PC-9 (cell line): ENCODE data around the gene MBOAT2. TPM values are rescaled to one million over a fixed set of nuclear protein-coding genes. Genes with fewer than 3 reads are reported as not detected.

Experiments used
- BruUV-seq: library from RNA; stranded (reverse); fragments of 400-500 nt; replicated peaks from 2 replicates; lab custom pipeline; 2021; lab: Mats Ljungman, UMichigan
- CTCF ChIA-PET: fragments of 300-600 bp; sonication (Branson Sonifier 250); formaldehyde crosslinking; loops from one replicate; lab custom pipeline; 2022; ENCODE audit warnings: antibody characterized with exemption; lab: Charles Lee
- POLR2A ChIA-PET: fragments of 300-600 bp; sonication (Branson Sonifier 250); formaldehyde crosslinking; loops from one replicate; lab custom pipeline; 2022; ENCODE audit warnings: antibody characterized with exemption; ENCODE audit not compliant: unreplicated experiment; lab: Charles Lee
- DNase-seq, 2 experiments: peaks; one replicate each; pipeline versions ENCODE4 v3.0.0 to v3.0.0-alpha.2; 2015 to 2022; ENCODE audit warnings: mixed read lengths in 1 of 2
- H2AFZ ChIP-seq: fragments of 200-600 bp; sonication (generic); 2 replicates; pipeline ENCODE4 v1.8.1; 2017; ENCODE audit warnings: antibody characterized with exemption
- H3F3A ChIP-seq: fragments of 200-600 bp; sonication (generic); 2 replicates; pipeline ENCODE4 v1.8.1; 2017; ENCODE audit warnings: antibody characterized with exemption, mild to moderate bottlenecking, low read depth; ENCODE audit not compliant: insufficient read depth
- H3K27ac ChIP-seq: fragments of 200-600 bp; sonication (generic); 2 replicates; pipeline ENCODE4 v1.6.1; 2016; ENCODE audit warnings: mixed run types
- H3K27me3 ChIP-seq: fragments of 200-600 bp; sonication (generic); 2 replicates; pipeline ENCODE4 v1.6.1; 2016; ENCODE audit warnings: low read depth, mixed run types; ENCODE audit not compliant: insufficient read depth
- H3K36me3 ChIP-seq: fragments of 200-600 bp; sonication (generic); 2 replicates; pipeline ENCODE4 v1.6.1; 2016; ENCODE audit warnings: low read depth, mixed run types
- H3K4me1 ChIP-seq: fragments of 200-600 bp; sonication (generic); replicated peaks from 2 replicates; pipeline ENCODE4 v1.6.1; 2016; ENCODE audit warnings: mixed run types; ENCODE audit not compliant: insufficient read depth
- H3K4me2 ChIP-seq: fragments of 200-600 bp; sonication (generic); 2 replicates; pipeline ENCODE4 v1.6.1; 2017; ENCODE audit warnings: mixed run types
- H3K4me3 ChIP-seq: fragments of 200-600 bp; sonication (generic); 2 replicates; pipeline ENCODE4 v1.6.1; 2016; ENCODE audit warnings: mixed run types
- H3K79me2 ChIP-seq: fragments of 200-600 bp; sonication (generic); 2 replicates; pipeline ENCODE4 v1.6.1; 2017; ENCODE audit warnings: low read depth, mixed run types
- H3K9me2 ChIP-seq: fragments of 200-600 bp; sonication (generic); 2 replicates; pipeline ENCODE4 v1.8.1; 2017; ENCODE audit warnings: mild to moderate bottlenecking; ENCODE audit not compliant: insufficient read depth
- H3K9me3 ChIP-seq: fragments of 200-600 bp; sonication (generic); 2 replicates; pipeline ENCODE4 v1.8.1; 2016; ENCODE audit warnings: low read depth; ENCODE audit not compliant: insufficient read depth
- H4K20me1 ChIP-seq: fragments of 200-600 bp; sonication (generic); 2 replicates; pipeline ENCODE4 v1.8.1; 2017; ENCODE audit not compliant: insufficient read depth
- CTCF ChIP-seq: fragments of 200-600 bp; sonication (generic); conservative IDR thresholded peaks from 2 replicates; pipeline ENCODE4 v1.6.1; 2017; ENCODE audit warnings: mixed run types, antibody characterized with exemption, mild to moderate bottlenecking, moderate library complexity
- EZH2 ChIP-seq: fragments of 200-600 bp; sonication (generic); IDR thresholded peaks from 2 replicates; pipeline ENCODE4 v1.8.0; 2017; ENCODE audit warnings: antibody characterized with exemption, low read depth
- intact Hi-C: fragments of 100-400 bp; cut with micrococcal nuclease; formaldehyde crosslinking; loops from one replicate; pipeline ENCODE4 v1.10.0; 2022; ENCODE audit not compliant: unreplicated experiment
- total RNA-seq: library from RNA; stranded (reverse); gene quantifications from 2 replicates; pipeline ENCODE4 v1.2.3, GENCODE V29; 2021

MBOAT2 gene
- total RNA-seq, 1 experiment from 2014 or later = 57.7 TPM

- TF ChIP-seq CTCF = no peak
- no peak for TF ChIP-seq EZH2
- DNase-seq = no peak
- H3K79me2 ChIP-seq = no peaks in the 10 kb centered on the region
- H3K9me3 ChIP-seq = no peaks in the 10 kb centered on the region
- no peaks in the 10 kb centered on the region for H3K9me2 ChIP-seq
- no peak overlapping the region for H3K4me3 ChIP-seq
- no peak overlapping the region for H3K27ac ChIP-seq
- no peaks in the 10 kb centered on the region for H4K20me1 ChIP-seq
- H3K36me3 ChIP-seq = 0 out of 2 replicates have a peak, but pooled peaks cover 5% of the 10 kb centered on the region
- H3K4me1 ChIP-seq = no peaks in the 10 kb centered on the region
- H3K27me3 ChIP-seq = no peaks in the 10 kb centered on the region
- ChIA-PET CTCF (no interaction called here), POLR2A (no interaction called here)
- no TSS peak for BruUV-seq
- intact Hi-C loops = no loop called here
- H3K4me2 ChIP-seq = no peak overlapping the region
- no peak overlapping the region for H2AFZ ChIP-seq
- H3F3A ChIP-seq = no peaks in the 10 kb centered on the region; the same call in 1 of the 2 replicates
These were observed 148.5 kb downstream of the MBOAT2 start for GRCh38 chr2:8855010-8855409.

- Histone ChIP-seq H3K27ac (no peak overlapping the region), H3K36me3 (0 out of 2 replicates have a peak, but pooled peaks cover 5% of the 10 kb centered on the region), H3F3A (no peaks in the 10 kb centered on the region; the same call in 1 of the 2 replicates), H4K20me1 (no peaks in the 10 kb centered on the region), H3K4me1 (no peaks in the 10 kb centered on the region), H3K4me2 (no peak overlapping the region), H2AFZ (no peak overlapping the region), H3K4me3 (no peak overlapping the region), H3K9me2 (no peaks in the 10 kb centered on the region), H3K79me2 (no peaks in the 10 kb centered on the region), H3K9me3 (no peaks in the 10 kb centered on the region), H3K27me3 (no peaks in the 10 kb centered on the region)
- BruUV-seq = no TSS peak
- intact Hi-C loops = no loop called here
- POLR2A ChIA-PET = no interaction called here
- DNase-seq = no peak
- no peak for TF ChIP-seq CTCF
- TF ChIP-seq EZH2 = no peak
- CTCF ChIA-PET = no interaction called here
These were observed 150.1 kb downstream of the MBOAT2 start for GRCh38 chr2:8853426-8853825.

- no peaks in the 10 kb centered on the region for H3K9me3 ChIP-seq
- no peaks in the 10 kb centered on the region for H3K79me2 ChIP-seq
- H3F3A ChIP-seq = no peaks in the 10 kb centered on the region; the same call in 1 of the 2 replicates
- no peak overlapping the region for H3K4me3 ChIP-seq
- 0 out of 2 replicates have a peak, but pooled peaks cover 5% of the 10 kb centered on the region for H3K36me3 ChIP-seq
- no peak for DNase-seq
- no peaks in the 10 kb centered on the region for H3K4me1 ChIP-seq
- no peak overlapping the region for H3K27ac ChIP-seq
- H2AFZ ChIP-seq = no peak overlapping the region
- H3K9me2 ChIP-seq = no peaks in the 10 kb centered on the region
- BruUV-seq = no TSS peak
- no peaks in the 10 kb centered on the region for H3K27me3 ChIP-seq
- intact Hi-C loops = no loop called here
- H4K20me1 ChIP-seq = no peaks in the 10 kb centered on the region
- TF ChIP-seq CTCF (no peak), EZH2 (no peak)
- POLR2A ChIA-PET = no interaction called here
- CTCF ChIA-PET = no interaction called here
- H3K4me2 ChIP-seq = no peak overlapping the region
These were observed 151.5 kb downstream of the MBOAT2 start for GRCh38 chr2:8851811-8852560.
